Uterus (tissue), 4 donors: ENCODE data around the gene FYTTD1. TPM values are rescaled to one million over a fixed set of nuclear protein-coding genes. Genes with fewer than 3 reads are reported as not detected.
"Not testable (repeated sequence)": the region's sequence is repeated elsewhere in the genome, so short reads cannot be mapped to it uniquely, and the experiment has no call there.

Experiments
- DNase-seq, 2 donors: peaks; one replicate each; pipeline ENCODE4 v3.0.0-alpha.2; 2019 to 2020
- H3K27ac ChIP-seq, 2 donors: fragments of 200-600 bp; sonication (generic); 1 replicate in 1 of 2; 2 replicates in 1 of 2; pipeline ENCODE4 v1.5.1; 2016 to 2018
- H3K27me3 ChIP-seq, 2 donors: fragments of 200-600 bp; sonication (generic); one replicate each; pipeline ENCODE4 v1.5.1; 2018 to 2019; ENCODE audit warnings: control low read depth in 1 of 2
- H3K36me3 ChIP-seq, 2 donors: fragments of 200-600 bp; sonication (generic); one replicate each; pipeline ENCODE4 v1.5.1; 2019; ENCODE audit warnings: control low read depth in 1 of 2
- H3K4me1 ChIP-seq, 2 donors: fragments of 200-600 bp; sonication (generic); one replicate each; pipeline ENCODE4 v1.5.1; 2018 to 2019; ENCODE audit warnings: control low read depth in 1 of 2
- H3K4me3 ChIP-seq, 2 donors: fragments of 200-600 bp; sonication (generic); 1 replicate in 1 of 2; 2 replicates in 1 of 2; pipeline ENCODE4 v1.5.1; 2018 to 2019; ENCODE audit warnings: mild to moderate bottlenecking in 1 of 2
- H3K9me3 ChIP-seq, 2 donors: fragments of 200-600 bp; sonication (generic); one replicate each; pipeline ENCODE4 v1.5.1; 2019; ENCODE audit warnings: control low read depth in 1 of 2
- CTCF ChIP-seq, 4 experiments: fragments of 200-600 bp in 2 of 4; fragments of 450-650 bp in 2 of 4; sonication (generic) in 2 of 4; IDR thresholded peaks; one replicate each; pipeline ENCODE4 v1.5.1; 2016 to 2019; ENCODE audit warnings: antibody characterized with exemption in 4 of 4, mild to moderate bottlenecking in 2 of 4, moderate library complexity in 1 of 4
- POLR2A ChIP-seq, 2 donors: fragments of 450-650 bp; IDR thresholded peaks; one replicate each; pipeline ENCODE4 v1.6.1; 2016; ENCODE audit warnings: antibody characterized with exemption in 2 of 2, mild to moderate bottlenecking in 1 of 2, moderate library complexity in 1 of 2
- intact Hi-C: fragments of 100-400 bp; cut with DNase I; formaldehyde crosslinking; loops from one replicate; pipeline ENCODE4 v1.15.1; 2023; ENCODE audit warnings: low total_unique reads
- total RNA-seq, 4 donors: library from RNA; depleted of rRNA in 3 of 4; stranded (reverse); fragments of >200 nt in 3 of 4; gene quantifications; one replicate each; pipeline versions ENCODE4 v1.1.0 to v1.2.4, GENCODE V29; 2014 to 2023
- donor health status: DM: yes; HTN: yes; CAD: no.

The FYTTD1 gene
- total RNA-seq, 4 donors from 2014 or later, result 22.5 to 100 (median 45.5) TPM

GRCh38 chr3:197722734-197723133, 26.9 kb upstream of the FYTTD1 start:
- Histone ChIP-seq H3K27ac (no peak overlapping the region), H3K36me3 (no peaks in the 10 kb centered on the region), H3K4me1 (no peaks in the 10 kb centered on the region), H3K27me3 (no peaks in the 10 kb centered on the region), H3K9me3 (peaks cover 0 to 2% of the 10 kb centered on the region in 2 donors), H3K4me3 (no peak overlapping the region)
- TF ChIP-seq CTCF (IDR thresholded peaks at IDR 0.05), result no peak
- TF ChIP-seq POLR2A (IDR thresholded peaks at IDR 0.05), result no peak
- intact Hi-C loops, result no loop called here
- no peak for DNase-seq

DNA sequence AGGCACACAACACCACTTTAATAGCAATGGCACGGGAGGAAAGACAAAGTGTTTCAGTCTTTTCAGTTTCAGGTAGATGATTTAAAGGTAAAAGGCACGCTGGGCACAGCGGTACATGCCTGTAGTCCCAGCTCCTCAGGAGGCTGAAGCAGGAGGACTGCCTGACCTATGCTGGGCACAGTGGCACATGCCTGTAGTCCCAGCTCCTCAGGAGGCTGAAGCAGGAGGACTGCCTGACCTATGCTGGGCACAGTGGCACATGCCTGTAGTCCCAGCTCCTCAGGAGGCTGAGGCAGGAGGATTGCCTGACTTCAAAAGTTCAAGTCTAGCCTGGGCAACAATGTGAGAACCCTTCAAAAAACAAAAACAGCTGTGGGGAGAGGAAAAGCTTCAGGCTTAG, 21.8 kb upstream of the FYTTD1 start:
- not testable (repeated sequence) for H3K9me3 ChIP-seq

GRCh38 chr3:197728487-197728886, 21.2 kb upstream of the FYTTD1 start:
- H3K27me3 ChIP-seq, result no peaks in the 10 kb centered on the region
- no peaks in the 10 kb centered on the region for H3K9me3 ChIP-seq
- H3K4me1 ChIP-seq, result no peaks in the 10 kb centered on the region
- no peak for TF ChIP-seq CTCF (IDR thresholded peaks at IDR 0.05)
- TF ChIP-seq POLR2A (IDR thresholded peaks at IDR 0.05), result no peak
- intact Hi-C loops, result no loop called here
- no peak overlapping the region for H3K27ac ChIP-seq
- no peak overlapping the region for H3K4me3 ChIP-seq
- DNase-seq, result no peak
- H3K36me3 ChIP-seq, result no peaks in the 10 kb centered on the region

More for the DNA sequence above, 21.8 kb upstream of the FYTTD1 start:
- H3K36me3 ChIP-seq, H3K4me1 ChIP-seq, H3K27me3 ChIP-seq, DNase-seq, H3K27ac ChIP-seq, H3K4me3 ChIP-seq, intact Hi-C loops: not testable (repeated sequence)

GRCh38 chr3:197730200-197730599, 19.5 kb upstream of the FYTTD1 start:
- Histone ChIP-seq H3K9me3 (no peaks in the 10 kb centered on the region), H3K27me3 (no peaks in the 10 kb centered on the region), H3K27ac (no peak overlapping the region), H3K4me3 (no peak overlapping the region), H3K4me1 (no peaks in the 10 kb centered on the region), H3K36me3 (no peaks in the 10 kb centered on the region)
- DNase-seq, result no peak
- TF ChIP-seq CTCF (IDR thresholded peaks at IDR 0.05), result no peak
- TF ChIP-seq POLR2A (IDR thresholded peaks at IDR 0.05), result no peak
- intact Hi-C loops, result no loop called here

GRCh38 chr3:197730770-197731169, 18.9 kb upstream of the FYTTD1 start:
- H3K9me3 ChIP-seq, intact Hi-C loops, H3K27ac ChIP-seq, H3K27me3 ChIP-seq, H3K36me3 ChIP-seq, H3K4me1 ChIP-seq, H3K4me3 ChIP-seq, DNase-seq: not testable (repeated sequence)

DNA sequence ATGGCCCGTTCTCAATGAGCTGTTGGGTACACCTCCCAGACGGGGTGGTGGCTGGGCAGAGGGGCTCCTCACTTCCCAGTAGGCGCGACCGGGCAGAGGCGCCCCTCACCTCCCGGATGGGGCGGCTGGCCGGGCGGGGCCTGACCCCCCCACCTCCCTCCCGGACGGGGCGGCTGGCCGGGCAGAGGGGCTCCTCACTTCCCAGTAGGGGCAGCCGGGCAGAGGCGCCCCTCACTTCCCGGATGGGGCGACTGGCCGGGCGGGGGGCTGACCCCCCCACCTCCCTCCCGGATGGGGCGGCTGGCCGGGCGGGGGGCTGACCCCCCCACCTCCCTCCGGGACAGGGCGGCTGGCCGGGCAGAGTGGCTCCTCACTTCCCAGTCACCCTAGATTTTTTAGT, 18.2 kb upstream of the FYTTD1 start:
- H3K4me3 ChIP-seq, intact Hi-C loops, H3K36me3 ChIP-seq, H3K27ac ChIP-seq, H3K27me3 ChIP-seq, H3K4me1 ChIP-seq, DNase-seq, H3K9me3 ChIP-seq: not testable (repeated sequence)

- Histone ChIP-seq H3K27me3 (no peaks in the 10 kb centered on the region), H3K27ac (no peak overlapping the region), H3K36me3 (no peaks in the 10 kb centered on the region), H3K4me3 (no peak overlapping the region), H3K9me3 (no peaks in the 10 kb centered on the region), H3K4me1 (peaks cover 0 to 4% of the 10 kb centered on the region in 2 donors)
- intact Hi-C loops, result no loop called here
- no peak for TF ChIP-seq POLR2A (IDR thresholded peaks at IDR 0.05)
- no peak for TF ChIP-seq CTCF (IDR thresholded peaks at IDR 0.05)
- no peak for DNase-seq
These were observed 16.6 kb upstream of the FYTTD1 start for GRCh38 chr3:197733042-197733441.
